Measurements from ENCODE around the gene SPTBN1.
"Not testable (repeated sequence)": the region's sequence is repeated elsewhere in the genome, so short reads cannot be mapped to it uniquely, and the experiment has no call there.

Gene SPTBN1

DNA sequence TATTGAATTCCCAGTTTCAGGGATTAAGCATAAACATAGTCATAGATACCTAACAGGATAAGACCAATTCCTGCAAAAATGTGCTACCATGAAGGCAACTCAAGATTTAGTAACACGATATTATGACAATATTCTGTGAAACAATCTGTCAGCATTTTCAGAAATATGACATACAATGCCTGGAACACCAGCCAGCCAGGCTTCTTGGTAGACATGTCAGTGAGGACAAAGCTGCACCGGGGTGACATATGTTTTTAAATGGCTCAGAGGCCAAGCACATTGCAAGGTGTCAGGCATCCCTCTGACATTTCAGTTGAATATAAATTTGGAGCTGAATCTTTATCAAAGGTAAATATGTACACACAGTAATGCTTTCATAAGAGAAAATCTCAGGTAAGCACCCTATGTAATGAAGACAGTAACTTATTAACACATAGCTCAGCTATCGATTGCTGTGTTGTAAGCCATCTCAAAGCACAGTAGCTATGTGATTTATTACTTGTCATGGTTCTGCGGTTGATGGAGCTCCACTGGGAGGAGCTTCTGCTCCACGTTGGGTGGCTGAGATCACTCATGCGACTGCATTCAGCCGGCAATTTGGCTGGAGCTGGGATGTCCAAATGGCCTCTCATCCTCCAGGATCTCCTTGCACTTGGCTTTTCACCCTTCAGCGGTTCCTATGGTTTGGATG, 235.5 kb downstream of the SPTBN1 start:
- no peak for DNase-seq
- H3K27me3 Mint-ChIP-seq = peaks cover 41% of the 10 kb centered on the region
- peaks cover 9% of the 10 kb centered on the region for H3K4me1 Mint-ChIP-seq (ENCODE audit: low read depth)
- no peak overlapping the region for H3K4me3 Mint-ChIP-seq
- H3K36me3 Mint-ChIP-seq (ENCODE audit: low read depth) = no peaks in the 10 kb centered on the region
- H3K9me3 Mint-ChIP-seq = peaks cover 2% of the 10 kb centered on the region
- H3K27ac Mint-ChIP-seq = no peak overlapping the region

DNA sequence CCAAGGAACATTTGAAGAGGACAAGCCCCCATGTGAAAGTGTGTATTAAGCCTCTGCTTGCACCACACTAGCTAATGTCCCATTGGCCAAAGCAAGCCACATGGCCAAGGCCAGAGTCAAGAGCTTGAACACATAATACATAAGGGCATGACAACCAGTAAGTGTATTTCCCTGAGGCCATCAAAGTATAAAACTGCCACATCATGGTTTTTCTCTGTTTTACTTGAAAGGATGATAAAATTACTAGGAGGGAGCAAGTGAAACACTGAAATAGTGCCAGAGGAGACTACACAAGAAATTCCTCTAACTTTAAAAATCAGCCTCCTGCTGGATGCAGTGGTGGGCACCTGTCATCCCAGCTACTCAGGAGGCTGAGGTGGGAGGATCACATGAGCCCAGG, 236.4 kb downstream of the SPTBN1 start:
- no peak overlapping the region for H3K27ac Mint-ChIP-seq
- H3K4me1 Mint-ChIP-seq (ENCODE audit: low read depth) = peaks cover 5% of the 10 kb centered on the region
- no peak overlapping the region for H3K4me3 Mint-ChIP-seq
- no peaks in the 10 kb centered on the region for H3K36me3 Mint-ChIP-seq (ENCODE audit: low read depth)
- peaks cover 33% of the 10 kb centered on the region for H3K27me3 Mint-ChIP-seq
- no peak for DNase-seq
- peaks cover 2% of the 10 kb centered on the region for H3K9me3 Mint-ChIP-seq

DNA sequence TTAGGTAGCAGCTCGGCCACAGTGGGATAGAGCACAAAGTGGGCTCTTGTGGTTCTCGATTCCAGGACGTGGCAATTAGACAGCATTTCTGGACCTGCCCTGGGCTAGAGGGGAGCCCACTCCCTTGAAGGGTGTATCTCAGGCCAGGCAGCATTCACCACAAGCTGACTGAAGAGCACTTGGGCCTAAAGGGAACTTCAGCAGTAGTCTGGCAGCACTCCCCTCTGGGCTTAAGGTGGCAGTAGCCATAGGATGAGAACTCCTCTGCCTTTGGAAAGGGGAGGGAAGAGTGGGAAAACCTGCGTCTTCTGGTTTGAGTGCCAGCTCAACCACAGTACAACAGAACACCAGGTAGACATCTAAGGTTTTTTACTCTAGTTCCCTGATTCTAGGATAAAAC, 239.3 kb downstream of the SPTBN1 start:
- peaks cover 1% of the 10 kb centered on the region for H3K4me1 Mint-ChIP-seq (ENCODE audit: low read depth)
- H3K27me3 Mint-ChIP-seq = peaks cover 17% of the 10 kb centered on the region
- H3K27ac Mint-ChIP-seq = no peak overlapping the region
- H3K36me3 Mint-ChIP-seq (ENCODE audit: low read depth) = no peaks in the 10 kb centered on the region
- no peak for DNase-seq
- H3K9me3 Mint-ChIP-seq = no peaks in the 10 kb centered on the region
- no peak overlapping the region for H3K4me3 Mint-ChIP-seq

DNA sequence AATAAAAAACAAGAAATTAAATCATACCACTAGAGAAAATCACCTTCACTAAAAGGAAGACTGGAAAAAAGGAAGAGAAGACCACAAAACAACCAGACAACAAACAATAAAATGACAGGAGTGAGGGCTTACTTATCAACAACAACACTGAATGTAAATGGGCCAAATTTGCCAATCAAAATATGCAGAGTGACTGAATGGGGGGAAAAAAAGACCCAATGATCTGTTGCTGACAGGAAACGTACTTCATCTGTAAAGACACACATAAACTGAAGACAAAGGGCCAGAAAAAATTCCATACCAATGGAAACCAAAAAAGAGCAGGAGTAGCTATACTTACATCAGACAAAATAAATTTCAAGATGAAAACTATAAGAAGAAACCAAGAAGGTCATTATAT, 241.8 kb downstream of the SPTBN1 start:
- no peaks in the 10 kb centered on the region for H3K9me3 Mint-ChIP-seq
- DNase-seq = no peak
- H3K36me3 Mint-ChIP-seq (ENCODE audit: low read depth) = no peaks in the 10 kb centered on the region
- no peak overlapping the region for H3K27ac Mint-ChIP-seq
- H3K27me3 Mint-ChIP-seq = peaks cover 11% of the 10 kb centered on the region
- H3K4me3 Mint-ChIP-seq = no peak overlapping the region
- H3K4me1 Mint-ChIP-seq (ENCODE audit: low read depth) = peaks cover 12% of the 10 kb centered on the region

DNA sequence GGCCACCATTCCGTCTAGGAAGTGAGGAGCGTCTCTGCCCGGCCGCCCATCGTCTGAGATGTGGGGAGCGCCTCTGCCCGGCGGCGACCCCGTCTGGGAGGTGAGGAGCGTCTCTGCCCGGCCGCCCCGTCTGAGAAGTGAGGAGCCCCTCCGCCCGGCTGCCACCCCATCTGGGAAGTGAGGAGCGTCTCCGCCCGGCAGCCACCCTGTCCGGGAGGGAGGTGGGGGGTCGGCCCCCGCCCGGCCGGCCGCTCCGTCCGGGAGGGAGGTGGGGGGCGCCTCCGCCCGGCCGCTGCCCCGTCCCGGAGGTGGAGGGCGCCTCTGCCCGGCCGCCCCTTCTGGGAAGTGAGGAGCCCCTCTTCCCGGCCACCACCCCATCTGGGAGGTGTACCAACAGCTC, 242.8 kb downstream of the SPTBN1 start:
- DNase-seq; H3K9me3 Mint-ChIP-seq; H3K27ac Mint-ChIP-seq; H3K36me3 Mint-ChIP-seq (ENCODE audit: low read depth); H3K4me3 Mint-ChIP-seq: not testable (repeated sequence)
- Mint-ChIP-seq H3K27me3 (peaks cover 11% of the 10 kb centered on the region), H3K4me1 (ENCODE audit: low read depth) (peaks cover 12% of the 10 kb centered on the region)

DNA sequence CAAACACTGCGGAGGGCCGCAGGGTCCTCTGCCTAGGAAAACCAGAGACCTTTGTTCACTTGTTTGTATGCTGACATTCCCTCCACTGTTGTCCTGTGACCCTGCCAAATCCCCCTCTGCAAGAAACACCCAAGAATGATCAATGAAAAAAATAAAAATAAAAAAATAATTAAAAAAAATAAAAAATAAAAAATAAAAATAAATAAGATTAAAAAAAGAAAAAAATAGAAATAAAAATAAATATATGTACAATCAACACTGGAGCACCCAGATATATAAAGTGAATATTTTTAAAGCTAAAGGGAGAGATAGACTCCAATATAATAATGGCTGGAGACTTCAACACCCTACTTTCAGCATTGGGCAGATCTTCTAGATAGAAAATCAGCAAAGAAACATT, 243.5 kb downstream of the SPTBN1 start:
- no peaks in the 10 kb centered on the region for H3K36me3 Mint-ChIP-seq (ENCODE audit: low read depth)
- H3K9me3 Mint-ChIP-seq = no peaks in the 10 kb centered on the region
- H3K4me1 Mint-ChIP-seq (ENCODE audit: low read depth) = peaks cover 12% of the 10 kb centered on the region
- H3K4me3 Mint-ChIP-seq = no peak overlapping the region
- H3K27me3 Mint-ChIP-seq = peaks cover 11% of the 10 kb centered on the region
- no peak for DNase-seq
- H3K27ac Mint-ChIP-seq = no peak overlapping the region

DNA sequence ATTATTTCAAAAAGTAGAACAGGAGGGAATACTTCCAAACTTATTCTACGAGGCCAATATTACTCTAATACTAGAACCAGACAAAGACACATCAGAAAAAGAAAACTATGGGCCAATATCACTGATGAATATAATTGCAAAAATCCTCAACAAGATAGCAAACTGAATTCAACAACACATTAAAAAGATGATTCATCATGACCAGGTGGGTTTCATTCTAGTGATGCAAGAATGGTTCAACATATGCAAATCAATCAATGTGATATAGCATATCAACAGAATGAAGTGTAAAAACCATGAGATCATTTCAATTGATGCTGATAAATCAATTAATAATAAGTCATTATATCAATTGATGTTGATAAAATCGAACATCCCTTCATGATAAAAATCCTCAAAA, 244.9 kb downstream of the SPTBN1 start:
- Mint-ChIP-seq H3K36me3 (ENCODE audit: low read depth) (no peaks in the 10 kb centered on the region), H3K4me3 (no peak overlapping the region), H3K9me3 (no peaks in the 10 kb centered on the region), H3K27ac (no peak overlapping the region), H3K4me1 (ENCODE audit: low read depth) (peaks cover 12% of the 10 kb centered on the region), H3K27me3 (peaks cover 8% of the 10 kb centered on the region)
- DNase-seq = no peak

DNA sequence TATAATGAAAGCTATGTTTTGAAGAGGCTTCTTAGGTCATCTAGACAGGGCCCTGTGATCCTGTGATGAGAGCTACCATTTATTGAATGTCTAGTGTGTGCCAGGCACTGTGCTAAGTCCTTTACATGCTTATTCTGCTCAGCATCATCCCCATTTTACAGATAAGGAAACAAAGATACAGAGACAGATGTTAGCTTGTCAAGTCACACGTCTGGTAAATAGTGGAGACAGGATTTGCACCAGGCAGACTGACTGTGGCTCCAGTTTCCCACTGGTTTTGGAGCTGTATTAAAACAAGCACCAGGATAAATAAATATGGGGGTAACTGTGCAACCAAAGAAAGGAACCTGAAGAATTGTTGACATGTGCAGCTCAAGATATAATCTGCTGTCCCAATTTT, 248.1 kb downstream of the SPTBN1 start:
- DNase-seq = no peak
- no peak overlapping the region for H3K4me3 Mint-ChIP-seq
- H3K27ac Mint-ChIP-seq = no peak overlapping the region
- peaks cover 19% of the 10 kb centered on the region for H3K27me3 Mint-ChIP-seq
- H3K4me1 Mint-ChIP-seq (ENCODE audit: low read depth) = peaks cover 13% of the 10 kb centered on the region
- no peaks in the 10 kb centered on the region for H3K9me3 Mint-ChIP-seq
- no peaks in the 10 kb centered on the region for H3K36me3 Mint-ChIP-seq (ENCODE audit: low read depth)

DNA sequence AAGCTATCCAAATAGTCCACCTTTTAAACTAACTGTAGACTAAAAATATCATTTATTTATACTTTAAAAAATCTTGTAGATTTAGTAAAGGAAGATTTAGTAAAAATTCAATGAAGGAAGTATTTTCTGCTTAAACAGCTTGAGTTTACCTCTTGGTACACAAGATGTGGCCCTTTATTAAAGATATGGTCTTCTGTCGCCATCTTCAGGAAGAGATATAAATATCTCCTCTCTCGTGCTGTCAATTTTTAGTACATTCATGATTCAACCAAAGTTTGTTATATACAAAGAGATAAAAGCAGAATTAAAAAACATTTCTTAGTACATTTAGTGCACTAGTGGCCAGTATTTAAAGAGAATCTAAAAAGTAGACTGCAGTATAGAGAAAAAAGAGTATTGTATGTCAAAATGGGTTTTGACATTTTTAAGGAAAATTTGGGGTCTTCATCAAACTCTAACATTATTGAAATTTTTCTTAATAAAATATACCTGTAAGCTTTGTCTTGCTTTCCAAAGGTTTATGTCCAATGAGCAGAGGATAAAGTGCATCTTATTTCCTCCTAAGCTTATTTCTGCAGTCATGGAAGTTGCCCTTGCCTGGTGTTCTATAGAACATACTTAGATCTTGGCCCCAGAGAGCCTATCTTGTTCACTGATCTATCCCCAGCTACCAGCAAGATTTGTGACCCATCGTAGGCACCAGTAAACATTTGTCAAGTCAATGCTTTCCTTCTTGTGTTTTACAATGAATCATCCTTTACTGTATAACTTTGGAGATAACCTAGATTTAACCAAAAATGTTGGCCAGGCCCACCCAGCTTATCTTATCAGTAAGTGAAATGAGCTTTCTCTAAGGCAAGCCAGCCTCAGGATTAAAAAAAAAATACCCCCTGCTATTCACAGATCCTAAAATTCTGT, 248.8 kb downstream of the SPTBN1 start:
- peaks cover 14% of the 10 kb centered on the region for H3K4me1 Mint-ChIP-seq (ENCODE audit: low read depth)
- no peak overlapping the region for H3K4me3 Mint-ChIP-seq
- H3K9me3 Mint-ChIP-seq = no peaks in the 10 kb centered on the region
- no peak overlapping the region for H3K27ac Mint-ChIP-seq
- DNase-seq = no peak
- no peaks in the 10 kb centered on the region for H3K36me3 Mint-ChIP-seq (ENCODE audit: low read depth)
- H3K27me3 Mint-ChIP-seq = peaks cover 26% of the 10 kb centered on the region

DNA sequence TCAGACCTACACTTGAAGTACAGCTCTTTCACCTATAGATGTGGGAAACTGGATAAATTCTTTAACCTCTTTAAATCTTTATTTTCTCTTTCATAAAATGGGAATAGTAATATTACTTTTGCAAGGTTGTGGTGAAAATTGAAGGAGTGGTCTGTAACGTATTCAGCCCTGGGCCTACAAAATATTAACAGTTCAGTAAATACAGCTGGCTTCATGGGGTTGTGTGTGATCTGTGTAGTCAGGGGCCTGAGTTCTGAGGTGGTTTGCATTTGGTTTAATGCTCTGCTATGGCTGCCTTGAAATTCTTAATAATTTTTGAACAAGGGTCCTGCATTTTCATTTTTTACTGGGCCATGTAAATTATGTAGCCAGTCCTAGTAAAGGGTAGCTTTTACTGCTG, 250.5 kb downstream of the SPTBN1 start:
- no peaks in the 10 kb centered on the region for H3K36me3 Mint-ChIP-seq (ENCODE audit: low read depth)
- H3K27me3 Mint-ChIP-seq = peaks cover 30% of the 10 kb centered on the region
- H3K27ac Mint-ChIP-seq = no peak overlapping the region
- peaks cover 2% of the 10 kb centered on the region for H3K4me1 Mint-ChIP-seq (ENCODE audit: low read depth)
- no peak overlapping the region for H3K4me3 Mint-ChIP-seq
- no peaks in the 10 kb centered on the region for H3K9me3 Mint-ChIP-seq
- DNase-seq = no peak

DNA sequence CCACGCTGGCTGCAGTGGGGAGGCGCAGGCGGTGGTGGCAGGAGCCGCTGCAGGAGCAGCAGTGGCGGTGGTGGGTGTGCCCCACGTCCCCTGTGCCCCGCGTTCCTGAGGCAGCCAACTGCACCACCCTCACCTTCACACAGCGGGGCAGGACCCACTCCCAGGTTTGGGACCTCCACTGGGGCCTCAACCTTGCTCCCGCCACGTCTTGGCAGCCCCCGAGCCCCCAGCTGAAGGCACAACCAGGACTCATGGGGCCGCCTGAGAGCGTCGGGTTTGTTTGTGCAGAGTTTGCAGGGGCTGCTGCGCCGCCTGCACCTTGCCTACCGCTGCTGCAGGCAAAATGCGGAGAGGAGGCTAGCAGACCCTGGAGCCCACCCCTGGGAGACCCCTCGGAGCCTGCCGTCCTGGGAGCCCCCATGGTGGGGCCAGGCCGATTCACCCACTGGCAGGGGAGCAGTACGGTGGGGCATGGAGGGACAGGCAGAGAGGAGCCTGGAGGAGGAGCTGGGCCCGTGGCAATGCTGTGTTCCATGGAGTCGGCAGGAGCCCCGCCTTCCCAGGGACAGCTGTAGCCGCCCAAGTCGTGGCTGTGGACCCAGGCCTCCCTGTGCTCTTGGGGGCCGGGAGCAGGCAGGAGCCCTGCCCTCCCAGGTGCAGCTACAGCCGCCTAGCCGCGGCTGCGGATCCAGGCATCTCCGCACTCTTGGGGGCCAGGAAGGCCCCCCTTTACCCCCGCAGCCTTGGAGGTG, 252.6 kb downstream of the SPTBN1 start:
- Mint-ChIP-seq H3K4me1 (ENCODE audit: low read depth) (peaks cover 2% of the 10 kb centered on the region), H3K36me3 (ENCODE audit: low read depth) (no peaks in the 10 kb centered on the region)

DNA sequence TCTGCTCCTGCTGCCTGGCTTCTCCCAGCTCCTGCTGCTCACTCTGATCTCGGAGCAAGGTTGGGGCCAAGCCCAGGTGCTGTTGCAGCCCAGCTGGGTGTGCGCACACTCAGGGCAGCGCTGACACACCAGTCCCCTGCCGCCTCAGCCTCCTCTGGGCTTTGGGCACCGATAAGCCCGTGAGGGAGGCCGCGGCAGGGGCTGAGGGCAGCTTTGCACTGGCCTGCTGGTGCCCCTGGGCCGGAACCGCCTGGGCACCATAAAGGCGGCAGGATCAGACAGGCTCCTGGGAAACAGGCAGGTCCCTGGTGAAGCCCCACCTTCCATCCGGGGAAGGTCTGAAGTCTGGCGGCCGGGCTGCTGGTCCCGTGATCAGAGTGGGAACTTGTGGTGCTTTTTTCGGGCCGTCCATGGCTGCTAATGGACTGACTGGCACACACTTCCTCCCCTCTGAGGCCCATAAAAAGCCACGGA, 253.2 kb downstream of the SPTBN1 start:
- Mint-ChIP-seq H3K9me3 (no peaks in the 10 kb centered on the region), H3K27ac (no peak overlapping the region), H3K4me3 (peak overlapping the region; percentile 35), H3K27me3 (peaks cover 37% of the 10 kb centered on the region), H3K36me3 (ENCODE audit: low read depth) (no peaks in the 10 kb centered on the region), H3K4me1 (ENCODE audit: low read depth) (peaks cover 2% of the 10 kb centered on the region)
- DNase-seq = peak; percentile 41

More for the DNA sequence above, 252.6 kb downstream of the SPTBN1 start:
- DNase-seq = peak; percentile 47
- Mint-ChIP-seq H3K27me3 (peaks cover 37% of the 10 kb centered on the region), H3K27ac (no peak overlapping the region), H3K4me3 (peak overlapping the region; percentile 51), H3K9me3 (no peaks in the 10 kb centered on the region)

DNA sequence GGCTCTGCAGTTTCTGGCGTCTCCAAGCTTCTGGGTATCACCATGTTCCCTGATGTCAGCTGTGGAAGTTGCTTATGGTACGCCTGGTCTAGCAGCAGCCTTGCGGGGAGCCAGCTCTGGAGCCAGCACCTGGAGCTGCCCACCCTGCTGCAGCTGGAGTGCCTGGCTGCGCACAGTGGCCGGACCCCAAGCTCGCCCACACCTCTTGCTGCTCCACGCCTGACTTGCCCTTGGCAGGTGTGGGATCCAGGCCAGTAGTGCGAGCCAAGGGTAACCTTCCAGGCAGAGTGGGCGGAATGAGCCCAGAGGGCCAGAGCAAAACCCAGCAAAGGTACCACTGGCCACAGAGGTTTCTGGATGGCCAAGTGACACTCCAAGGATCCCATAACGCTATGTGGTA, 254.1 kb downstream of the SPTBN1 start:
- Mint-ChIP-seq H3K9me3 (no peaks in the 10 kb centered on the region), H3K36me3 (ENCODE audit: low read depth) (no peaks in the 10 kb centered on the region), H3K27me3 (peaks cover 37% of the 10 kb centered on the region), H3K4me1 (ENCODE audit: low read depth) (peaks cover 2% of the 10 kb centered on the region), H3K27ac (no peak overlapping the region), H3K4me3 (no peak overlapping the region)
- DNase-seq = no peak

DNA sequence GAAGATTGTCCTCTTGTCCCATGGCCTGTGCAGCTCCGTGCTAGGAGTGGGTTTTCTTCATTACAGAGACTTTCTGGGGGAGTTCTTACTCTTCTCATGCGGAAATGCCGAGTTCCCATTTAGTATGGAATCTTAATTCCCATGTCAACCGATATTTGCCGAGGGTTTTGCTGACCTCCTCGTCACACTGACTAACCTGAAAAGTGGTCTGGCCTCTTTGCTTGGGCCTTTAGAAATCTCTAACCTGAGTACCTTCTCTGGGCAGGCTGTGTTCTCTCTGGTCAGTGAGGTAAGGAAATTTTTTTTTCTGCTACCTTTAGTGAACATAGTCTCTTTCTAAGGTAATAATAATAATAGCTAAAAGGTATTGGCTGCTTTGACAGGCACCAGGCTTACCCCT, 256.4 kb downstream of the SPTBN1 start:
- no peaks in the 10 kb centered on the region for H3K9me3 Mint-ChIP-seq
- peaks cover 2% of the 10 kb centered on the region for H3K4me1 Mint-ChIP-seq (ENCODE audit: low read depth)
- peaks cover 49% of the 10 kb centered on the region for H3K27me3 Mint-ChIP-seq
- H3K27ac Mint-ChIP-seq = no peak overlapping the region
- H3K4me3 Mint-ChIP-seq = no peak overlapping the region
- H3K36me3 Mint-ChIP-seq (ENCODE audit: low read depth) = no peaks in the 10 kb centered on the region
- no peak for DNase-seq

Data from activated T-cell treated with anti-CD3 and anti-CD28 coated beads, Interleukin-2, amount 50 U/mL, for 24 hours (primary cell).